Occipital lobe (tissue), 2 donors: ENCODE results near the gene STAT5B. TPM values are rescaled to one million over a fixed set of nuclear protein-coding genes. Genes with fewer than 3 reads are reported as not detected.
A peak's percentile ranks its signal among the peaks of the same experiment; 100 is the strongest.
"Not testable (repeated sequence)": the region's sequence is repeated elsewhere in the genome, so short reads cannot be mapped to it uniquely, and the experiment has no call there.

Experiments
- DNase-seq: peaks from one replicate; lab custom pipeline; 2025; lab: John Stamatoyannopoulos, UW
- total RNA-seq: library from RNA; depleted of rRNA; stranded (reverse); fragments of >200 nt; gene quantifications from one replicate; pipeline ENCODE4 v1.2.3, GENCODE V29; 2014

The STAT5B gene
- total RNA-seq, 1 donor from 2014 or later = 20.7 TPM

DNA sequence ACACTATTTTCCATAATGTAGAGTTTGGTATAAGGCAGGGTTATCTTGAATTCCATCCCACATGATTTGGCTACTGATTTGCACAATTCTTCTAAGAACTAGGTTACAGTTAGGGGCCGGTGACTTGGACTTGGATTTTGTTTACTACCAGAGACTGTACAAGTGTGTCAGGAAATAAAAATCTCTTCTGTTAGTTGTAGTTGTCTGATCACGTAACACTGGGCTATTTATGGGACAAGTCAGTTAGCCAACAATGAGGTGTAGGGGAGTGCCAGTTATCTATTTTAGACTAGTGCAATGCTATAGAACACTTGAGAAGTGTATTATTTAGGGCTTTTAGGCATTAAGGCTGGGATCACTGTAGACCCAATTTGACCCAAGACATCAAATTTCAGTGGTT, 42.2 kb downstream of the STAT5B start:
- no peak for DNase-seq

DNA sequence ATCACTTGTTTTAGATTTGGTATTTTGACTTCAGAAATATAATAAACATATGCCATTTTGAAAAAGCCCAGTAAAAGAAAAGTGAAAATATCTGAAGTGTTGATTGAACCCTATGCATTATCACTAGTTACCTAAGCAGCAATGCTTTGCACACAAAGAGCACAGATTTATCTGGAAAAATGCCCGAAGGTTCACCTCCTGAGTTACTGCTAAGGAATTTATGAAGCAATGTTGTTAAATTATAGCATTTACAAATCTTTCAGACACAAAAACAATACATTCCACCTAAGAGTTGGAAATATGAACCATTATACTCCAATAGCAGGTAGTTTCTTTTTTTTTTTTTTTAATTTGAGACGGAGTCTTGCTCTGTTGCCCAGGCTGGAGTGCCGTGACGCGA, 43.0 kb downstream of the STAT5B start:
- DNase-seq = no peak

- no peak for DNase-seq
Measured at GRCh38 chr17:42230225-42230624, 46.0 kb downstream of the STAT5B start.

GRCh38 chr17:42227849-42228700, 48.1 kb downstream of the STAT5B start:
- no peak for DNase-seq

GRCh38 chr17:42225646-42226045, 50.5 kb downstream of the STAT5B start:
- no peak for DNase-seq

DNA sequence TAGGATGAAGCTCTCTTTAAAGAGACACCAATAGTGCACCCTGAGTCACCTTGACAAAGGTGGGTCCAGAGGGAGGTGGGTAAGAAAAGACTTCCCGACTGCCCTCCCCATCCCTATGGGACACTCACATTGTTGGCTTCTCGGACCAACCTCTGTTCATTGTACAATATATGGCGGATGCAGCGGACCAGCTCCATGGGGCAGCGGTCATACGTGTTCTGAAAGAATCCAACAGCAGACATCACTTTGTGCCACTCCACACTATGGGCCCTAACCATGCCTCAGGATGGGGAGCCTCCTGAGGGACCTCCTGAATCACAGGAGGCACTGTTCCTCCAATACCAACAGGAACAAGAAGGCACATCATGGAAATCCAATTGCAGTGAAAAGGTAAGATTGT, 51.5 kb downstream of the STAT5B start:
- no peak for DNase-seq

DNA sequence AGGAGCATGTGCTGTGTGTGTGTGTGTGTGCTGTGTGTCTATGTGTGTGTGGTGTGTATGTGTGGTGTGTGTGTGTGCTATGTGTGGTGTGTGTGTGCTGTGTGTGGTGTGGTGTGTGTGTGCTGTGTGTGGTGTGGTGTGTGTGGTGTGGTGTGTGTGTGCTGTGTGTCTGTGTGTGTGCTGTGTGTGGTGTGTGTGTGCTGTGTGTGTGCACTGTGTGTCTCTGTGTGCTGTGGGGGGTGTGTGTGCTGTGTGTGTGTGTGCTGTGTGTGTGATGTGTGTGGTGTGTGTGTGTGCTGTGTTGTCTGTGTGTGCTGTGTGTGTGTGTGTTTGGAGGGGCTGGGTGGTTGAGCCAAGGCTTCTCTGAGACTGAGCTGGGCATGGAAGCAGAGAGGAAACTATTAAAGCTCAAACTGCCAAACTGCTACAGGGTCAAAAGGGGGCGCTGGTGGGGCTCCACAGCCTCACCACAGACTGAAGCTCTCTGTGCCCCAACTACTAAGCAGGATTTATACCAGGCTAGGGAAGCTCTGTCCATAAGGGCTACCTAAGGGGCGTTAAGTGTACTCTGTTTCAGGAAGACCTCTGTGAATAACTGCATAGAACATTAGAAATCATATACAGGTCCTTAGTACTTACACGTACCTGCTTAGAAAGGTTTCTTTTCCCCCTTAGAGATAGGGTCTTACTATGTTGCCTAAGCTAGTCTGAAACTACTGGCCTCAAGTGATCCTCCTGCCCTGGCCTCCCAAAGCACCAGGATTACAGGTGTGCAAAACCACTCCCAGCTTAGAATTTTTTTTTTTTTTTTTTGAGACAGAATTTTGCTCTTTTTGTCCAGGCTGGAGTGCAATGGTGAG, 54.1 kb downstream of the STAT5B start:
- DNase-seq = no peak

GRCh38 chr17:42219280-42219679, 56.9 kb downstream of the STAT5B start:
- DNase-seq = not testable (repeated sequence)

DNA sequence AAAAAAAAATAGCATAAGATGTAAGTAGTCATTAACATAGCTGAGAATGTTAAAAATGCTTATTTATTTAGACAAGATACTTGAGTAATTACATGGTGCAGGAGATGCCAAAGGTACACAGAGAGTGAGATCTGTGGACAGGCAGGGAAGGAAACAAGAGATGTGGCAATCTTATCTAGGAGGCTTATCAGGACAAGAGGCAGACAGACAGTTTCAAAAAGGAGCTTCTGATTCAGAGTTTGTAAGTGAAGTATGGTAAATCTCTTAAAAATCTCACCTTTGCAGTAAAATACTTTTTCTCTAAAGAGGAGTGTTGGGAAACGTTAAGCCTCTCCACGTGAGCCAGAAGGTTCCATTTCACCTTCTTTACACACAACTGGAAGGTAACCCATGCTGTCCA, 62.0 kb downstream of the STAT5B start:
- no peak for DNase-seq

DNA sequence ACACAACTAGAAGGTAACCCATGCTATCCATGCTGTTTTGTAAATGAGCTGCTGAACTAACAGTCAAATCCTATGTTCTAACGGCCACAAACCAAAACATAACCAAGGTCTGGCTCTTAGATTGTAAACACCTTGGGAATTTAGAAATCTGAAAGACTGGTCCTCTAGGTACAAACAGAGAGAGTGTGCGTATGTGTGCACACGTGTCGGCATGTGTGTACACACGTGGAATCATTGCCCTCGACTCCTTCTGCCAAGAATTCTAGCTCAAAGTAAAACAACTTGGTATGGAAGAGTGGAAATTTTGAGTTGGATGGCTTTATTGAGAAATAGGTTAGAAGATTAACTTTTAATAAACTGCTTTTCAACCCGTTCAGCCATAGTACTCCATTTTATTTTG, 63.8 kb downstream of the STAT5B start:
- no peak for DNase-seq

DNA sequence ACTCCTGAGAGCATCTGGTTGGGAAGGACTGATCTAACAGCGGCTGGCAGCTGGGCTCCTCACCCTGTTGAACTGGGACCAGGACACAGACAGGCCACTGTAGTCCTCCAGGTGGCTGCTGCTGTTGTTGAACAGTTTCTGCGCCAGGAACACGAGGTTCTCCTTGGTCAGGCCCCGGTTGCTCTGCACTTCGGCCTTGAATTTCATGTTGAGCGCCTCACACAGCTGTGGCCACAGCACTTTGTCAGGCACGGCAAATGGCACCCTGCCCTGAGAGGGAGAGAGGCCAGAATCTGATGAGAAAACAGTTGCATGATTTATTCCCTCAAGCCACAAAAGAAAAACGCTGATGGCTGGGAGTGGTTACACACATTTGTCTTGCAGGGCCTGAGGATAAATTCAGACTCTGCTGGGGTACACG, 64.3 kb downstream of the STAT5B start:
- DNase-seq = peak; percentile 55

DNA sequence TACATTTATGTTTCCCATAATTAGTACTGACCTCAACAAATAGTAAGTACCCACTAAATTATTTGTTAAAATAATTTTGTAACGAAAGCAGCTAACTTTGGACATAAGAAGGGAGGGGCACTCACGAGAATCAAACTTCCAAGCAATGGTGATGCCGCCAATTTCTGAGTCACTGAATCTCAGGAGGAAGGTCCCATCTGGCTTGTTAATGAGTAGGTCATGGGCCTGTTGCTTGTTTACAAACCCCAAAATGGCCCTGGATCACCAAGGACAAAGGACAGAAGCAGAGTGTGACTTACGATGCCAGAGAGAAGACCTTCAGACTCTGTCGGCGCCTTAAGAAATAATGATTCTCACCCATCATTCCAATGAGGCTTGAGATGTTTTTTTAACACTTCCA, 66.1 kb downstream of the STAT5B start:
- DNase-seq = no peak

DNA sequence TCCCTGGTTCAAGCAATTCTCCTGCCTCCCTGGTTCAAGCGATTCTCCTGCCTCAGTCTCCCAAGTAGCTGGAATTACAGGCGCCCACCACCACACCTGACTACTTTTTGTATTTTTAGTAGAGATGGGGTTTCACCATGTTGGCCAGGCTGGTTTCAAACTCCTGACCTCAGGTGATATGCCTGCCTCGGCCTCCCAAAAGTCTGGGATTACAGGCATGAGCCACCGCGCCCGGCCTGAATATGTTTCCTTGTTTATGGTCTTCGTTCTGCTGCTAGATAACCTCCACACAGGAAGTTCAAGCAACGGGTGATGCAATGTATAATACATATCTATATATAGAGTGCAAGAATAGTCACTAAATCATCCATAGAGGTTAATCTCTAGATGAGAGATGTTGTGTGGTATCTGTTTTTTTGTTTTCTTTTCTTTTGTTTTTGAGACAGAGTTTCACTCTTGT, 70.0 kb downstream of the STAT5B start:
- DNase-seq = not testable (repeated sequence)

- DNase-seq = no peak
Measured at GRCh38 chr17:42203354-42203753, 72.8 kb downstream of the STAT5B start.

DNA sequence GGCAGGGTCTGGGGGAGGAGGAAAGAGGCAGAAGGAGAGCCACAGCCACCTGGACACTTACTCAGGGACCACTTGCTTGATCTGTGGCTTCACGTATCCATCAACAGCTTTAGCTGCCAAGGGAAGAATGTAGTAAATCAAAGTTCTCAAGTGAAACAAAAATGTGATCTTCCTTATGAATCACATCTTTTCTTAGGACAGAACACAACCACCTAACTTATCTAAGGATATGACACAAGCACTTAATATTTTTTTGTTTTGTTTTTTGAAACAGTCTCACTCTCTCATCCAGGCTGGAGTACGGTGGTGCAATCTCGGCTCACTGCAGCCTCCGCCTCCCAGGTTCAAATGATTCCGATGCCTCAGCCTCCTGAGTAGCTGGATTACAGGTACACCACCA, 73.5 kb downstream of the STAT5B start:
- no peak for DNase-seq

DNA sequence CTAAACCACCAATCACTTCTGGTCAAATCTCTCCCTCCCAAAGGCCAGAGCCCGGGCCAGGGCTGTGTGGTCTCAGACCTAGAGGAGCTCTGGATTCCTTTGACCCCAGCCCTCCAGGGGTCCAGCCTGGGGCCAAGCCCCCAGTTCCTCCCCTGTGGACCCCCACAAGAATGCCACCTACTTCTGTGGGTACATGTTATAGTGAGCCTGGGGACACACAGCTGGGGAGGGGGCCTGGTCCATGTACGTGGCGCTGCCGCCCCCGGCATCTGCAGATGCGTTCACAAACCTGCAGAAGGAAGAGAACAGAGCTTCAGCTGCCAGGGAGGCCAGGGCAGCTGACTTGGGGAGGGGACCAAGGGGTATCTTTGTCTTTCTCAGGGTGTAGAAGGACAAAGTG, 74.0 kb downstream of the STAT5B start:
- DNase-seq = no peak

GRCh38 chr17:42201458-42201772, 74.8 kb downstream of the STAT5B start:
- no peak for DNase-seq

GRCh38 chr17:42200706-42201457, 75.3 kb downstream of the STAT5B start:
- peak; percentile 39 for DNase-seq

DNA sequence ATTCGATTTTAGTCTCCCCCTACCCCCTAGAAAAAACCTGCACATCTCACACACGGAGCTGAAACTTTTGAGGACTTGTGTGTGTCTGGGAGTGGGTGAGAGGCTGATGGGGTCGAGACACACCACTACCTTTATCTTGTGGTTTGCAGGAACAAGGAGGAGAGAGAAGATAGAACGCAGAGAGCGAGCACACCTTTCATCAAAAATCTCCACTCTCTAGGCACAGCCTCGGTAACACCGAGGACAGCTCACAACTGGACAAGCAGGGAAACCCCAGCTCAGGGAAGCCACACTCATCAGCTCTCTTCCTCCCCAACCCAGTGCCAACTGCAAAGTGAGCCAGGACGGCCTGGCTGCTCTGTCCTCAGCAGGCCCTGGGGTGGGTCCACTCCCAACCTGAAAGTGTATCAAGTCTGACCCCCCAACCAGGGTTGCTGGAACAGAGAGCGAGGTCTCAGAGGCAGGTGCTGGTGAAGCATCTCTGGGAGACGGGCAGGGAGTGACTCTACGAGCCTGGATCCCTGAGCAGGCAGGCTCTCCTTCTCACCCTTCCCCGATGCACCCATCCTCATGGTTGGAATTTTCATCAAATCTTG, 76.7 kb downstream of the STAT5B start:
- DNase-seq = no peak

DNA sequence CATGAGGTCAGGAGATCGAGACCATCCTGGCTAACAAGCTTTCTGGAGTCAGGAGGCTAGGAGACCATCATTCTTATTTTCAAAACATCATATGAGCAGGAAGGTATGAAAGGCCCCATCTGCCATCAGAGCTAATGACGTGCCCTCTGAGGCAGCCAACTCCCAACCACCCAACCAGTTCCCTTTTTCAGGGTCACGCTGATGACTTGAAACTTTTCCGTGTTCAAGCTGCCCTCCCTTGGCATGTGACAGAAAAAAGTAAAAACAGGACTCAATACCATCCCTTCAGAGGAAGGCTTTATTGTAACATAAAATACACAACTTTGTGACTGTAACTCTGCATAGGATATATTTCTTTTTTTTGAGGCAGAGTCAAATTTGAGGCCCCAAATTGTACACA, 77.3 kb downstream of the STAT5B start:
- DNase-seq = no peak

GRCh38 chr17:42197564-42198156, 78.5 kb downstream of the STAT5B start:
- no peak for DNase-seq
